Measurements from ENCODE around the gene WDR64.

DNA sequence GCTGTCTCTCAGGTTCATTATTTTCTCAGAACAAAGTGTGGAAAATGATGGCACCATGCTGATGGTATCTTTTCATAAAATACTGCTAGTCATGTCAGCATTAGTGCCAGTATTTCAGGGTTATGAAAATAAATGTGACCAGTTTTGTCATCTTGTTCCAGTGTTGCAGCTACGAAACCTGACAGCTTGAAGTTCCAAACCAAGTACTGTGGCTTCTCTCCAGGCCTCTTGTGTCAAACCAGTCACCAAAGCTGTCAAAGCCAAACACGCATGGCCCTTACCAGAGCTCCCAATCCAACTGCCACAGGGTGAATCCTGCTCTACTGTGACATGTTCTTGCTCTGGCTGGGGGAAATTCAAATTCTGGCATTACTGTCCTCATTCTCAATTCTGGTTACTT, 175.2 kb downstream of the WDR64 start:
- TF ChIP-seq, protein P1, sequence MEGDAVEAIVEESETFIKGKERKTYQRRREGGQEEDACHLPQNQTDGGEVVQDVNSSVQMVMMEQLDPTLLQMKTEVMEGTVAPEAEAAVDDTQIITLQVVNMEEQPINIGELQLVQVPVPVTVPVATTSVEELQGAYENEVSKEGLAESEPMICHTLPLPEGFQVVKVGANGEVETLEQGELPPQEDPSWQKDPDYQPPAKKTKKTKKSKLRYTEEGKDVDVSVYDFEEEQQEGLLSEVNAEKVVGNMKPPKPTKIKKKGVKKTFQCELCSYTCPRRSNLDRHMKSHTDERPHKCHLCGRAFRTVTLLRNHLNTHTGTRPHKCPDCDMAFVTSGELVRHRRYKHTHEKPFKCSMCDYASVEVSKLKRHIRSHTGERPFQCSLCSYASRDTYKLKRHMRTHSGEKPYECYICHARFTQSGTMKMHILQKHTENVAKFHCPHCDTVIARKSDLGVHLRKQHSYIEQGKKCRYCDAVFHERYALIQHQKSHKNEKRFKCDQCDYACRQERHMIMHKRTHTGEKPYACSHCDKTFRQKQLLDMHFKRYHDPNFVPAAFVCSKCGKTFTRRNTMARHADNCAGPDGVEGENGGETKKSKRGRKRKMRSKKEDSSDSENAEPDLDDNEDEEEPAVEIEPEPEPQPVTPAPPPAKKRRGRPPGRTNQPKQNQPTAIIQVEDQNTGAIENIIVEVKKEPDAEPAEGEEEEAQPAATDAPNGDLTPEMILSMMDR (IDR thresholded peaks at IDR 0.05; ENCODE audit: low read depth, low read length, missing input control): no peak
- TF ChIP-seq, protein P2, sequence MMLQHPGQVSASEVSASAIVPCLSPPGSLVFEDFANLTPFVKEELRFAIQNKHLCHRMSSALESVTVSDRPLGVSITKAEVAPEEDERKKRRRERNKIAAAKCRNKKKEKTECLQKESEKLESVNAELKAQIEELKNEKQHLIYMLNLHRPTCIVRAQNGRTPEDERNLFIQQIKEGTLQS (IDR thresholded peaks at IDR 0.05): no peak
- TF ChIP-seq YY1 (IDR thresholded peaks at IDR 0.05) (no peak), SP1 (IDR thresholded peaks at IDR 0.05) (no peak), FOXA1 (IDR thresholded peaks at IDR 0.05) (no peak), TAF1 (conservative IDR thresholded peaks at IDR 0.05) (no peak), JUND (IDR thresholded peaks at IDR 0.05) (no peak), GABPA (IDR thresholded peaks at IDR 0.05 in 1 of 2, conservative IDR thresholded peaks at IDR 0.05 in 1 of 2) (no peak)
- TF ChIP-seq, protein P3, sequence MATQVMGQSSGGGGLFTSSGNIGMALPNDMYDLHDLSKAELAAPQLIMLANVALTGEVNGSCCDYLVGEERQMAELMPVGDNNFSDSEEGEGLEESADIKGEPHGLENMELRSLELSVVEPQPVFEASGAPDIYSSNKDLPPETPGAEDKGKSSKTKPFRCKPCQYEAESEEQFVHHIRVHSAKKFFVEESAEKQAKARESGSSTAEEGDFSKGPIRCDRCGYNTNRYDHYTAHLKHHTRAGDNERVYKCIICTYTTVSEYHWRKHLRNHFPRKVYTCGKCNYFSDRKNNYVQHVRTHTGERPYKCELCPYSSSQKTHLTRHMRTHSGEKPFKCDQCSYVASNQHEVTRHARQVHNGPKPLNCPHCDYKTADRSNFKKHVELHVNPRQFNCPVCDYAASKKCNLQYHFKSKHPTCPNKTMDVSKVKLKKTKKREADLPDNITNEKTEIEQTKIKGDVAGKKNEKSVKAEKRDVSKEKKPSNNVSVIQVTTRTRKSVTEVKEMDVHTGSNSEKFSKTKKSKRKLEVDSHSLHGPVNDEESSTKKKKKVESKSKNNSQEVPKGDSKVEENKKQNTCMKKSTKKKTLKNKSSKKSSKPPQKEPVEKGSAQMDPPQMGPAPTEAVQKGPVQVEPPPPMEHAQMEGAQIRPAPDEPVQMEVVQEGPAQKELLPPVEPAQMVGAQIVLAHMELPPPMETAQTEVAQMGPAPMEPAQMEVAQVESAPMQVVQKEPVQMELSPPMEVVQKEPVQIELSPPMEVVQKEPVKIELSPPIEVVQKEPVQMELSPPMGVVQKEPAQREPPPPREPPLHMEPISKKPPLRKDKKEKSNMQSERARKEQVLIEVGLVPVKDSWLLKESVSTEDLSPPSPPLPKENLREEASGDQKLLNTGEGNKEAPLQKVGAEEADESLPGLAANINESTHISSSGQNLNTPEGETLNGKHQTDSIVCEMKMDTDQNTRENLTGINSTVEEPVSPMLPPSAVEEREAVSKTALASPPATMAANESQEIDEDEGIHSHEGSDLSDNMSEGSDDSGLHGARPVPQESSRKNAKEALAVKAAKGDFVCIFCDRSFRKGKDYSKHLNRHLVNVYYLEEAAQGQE (IDR thresholded peaks at IDR 0.05): no peak
- TF ChIP-seq, protein P4, sequence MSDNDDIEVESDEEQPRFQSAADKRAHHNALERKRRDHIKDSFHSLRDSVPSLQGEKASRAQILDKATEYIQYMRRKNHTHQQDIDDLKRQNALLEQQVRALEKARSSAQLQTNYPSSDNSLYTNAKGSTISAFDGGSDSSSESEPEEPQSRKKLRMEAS (IDR thresholded peaks at IDR 0.05): no peak
- TF ChIP-seq, protein P5, sequence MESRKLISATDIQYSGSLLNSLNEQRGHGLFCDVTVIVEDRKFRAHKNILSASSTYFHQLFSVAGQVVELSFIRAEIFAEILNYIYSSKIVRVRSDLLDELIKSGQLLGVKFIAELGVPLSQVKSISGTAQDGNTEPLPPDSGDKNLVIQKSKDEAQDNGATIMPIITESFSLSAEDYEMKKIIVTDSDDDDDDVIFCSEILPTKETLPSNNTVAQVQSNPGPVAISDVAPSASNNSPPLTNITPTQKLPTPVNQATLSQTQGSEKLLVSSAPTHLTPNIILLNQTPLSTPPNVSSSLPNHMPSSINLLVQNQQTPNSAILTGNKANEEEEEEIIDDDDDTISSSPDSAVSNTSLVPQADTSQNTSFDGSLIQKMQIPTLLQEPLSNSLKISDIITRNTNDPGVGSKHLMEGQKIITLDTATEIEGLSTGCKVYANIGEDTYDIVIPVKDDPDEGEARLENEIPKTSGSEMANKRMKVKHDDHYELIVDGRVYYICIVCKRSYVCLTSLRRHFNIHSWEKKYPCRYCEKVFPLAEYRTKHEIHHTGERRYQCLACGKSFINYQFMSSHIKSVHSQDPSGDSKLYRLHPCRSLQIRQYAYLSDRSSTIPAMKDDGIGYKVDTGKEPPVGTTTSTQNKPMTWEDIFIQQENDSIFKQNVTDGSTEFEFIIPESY (IDR thresholded peaks at IDR 0.05): no peak

All from liver (tissue), 3 donors.